Sigmoid colon (tissue), 4 donors: ENCODE measurements around the gene DAPK3.

Source experiments
- CTCF ChIP-seq, 4 experiments: fragments of 450-650 bp in 3 of 4; fragments of 200-600 bp in 1 of 4; IDR thresholded peaks; one replicate each; pipeline ENCODE4 v1.5.1; 2016 to 2019; ENCODE audit warnings: antibody characterized with exemption in 4 of 4, mild to moderate bottlenecking in 3 of 4, moderate library complexity in 2 of 4
- EP300 ChIP-seq, 4 donors: sonication (generic); formaldehyde crosslinking; IDR thresholded peaks; one replicate each; pipeline ENCODE4 v1.6.1; 2017; ENCODE audit warnings: antibody characterized with exemption in 4 of 4
- POLR2A ChIP-seq, 2 donors: fragments of 450-650 bp; IDR thresholded peaks; one replicate each; pipeline ENCODE4 v1.6.1; 2016; ENCODE audit warnings: antibody characterized with exemption in 2 of 2, mild to moderate bottlenecking in 2 of 2, moderate library complexity in 2 of 2
- POLR2AphosphoS5 ChIP-seq, 4 donors: sonication (generic); formaldehyde crosslinking; IDR thresholded peaks; one replicate each; pipeline ENCODE4 v1.6.1; 2017; ENCODE audit warnings: antibody characterized with exemption in 4 of 4

- TF ChIP-seq POLR2AphosphoS5 (IDR thresholded peaks at IDR 0.05) (no peak), CTCF (IDR thresholded peaks at IDR 0.05) (no peak), POLR2A (IDR thresholded peaks at IDR 0.05) (no peak), EP300 (IDR thresholded peaks at IDR 0.05) (no peak)
Measured at GRCh38 chr19:3981373-3981735, 10.5 kb upstream of the DAPK3 start.
